ENCODE measurements around the gene ZNF195.
A peak's percentile ranks its signal among the peaks of the same experiment; 100 is the strongest.
"Not testable (repeated sequence)": the region's sequence is repeated elsewhere in the genome, so short reads cannot be mapped to it uniquely, and the experiment has no call there.

ZNF195 gene

DNA sequence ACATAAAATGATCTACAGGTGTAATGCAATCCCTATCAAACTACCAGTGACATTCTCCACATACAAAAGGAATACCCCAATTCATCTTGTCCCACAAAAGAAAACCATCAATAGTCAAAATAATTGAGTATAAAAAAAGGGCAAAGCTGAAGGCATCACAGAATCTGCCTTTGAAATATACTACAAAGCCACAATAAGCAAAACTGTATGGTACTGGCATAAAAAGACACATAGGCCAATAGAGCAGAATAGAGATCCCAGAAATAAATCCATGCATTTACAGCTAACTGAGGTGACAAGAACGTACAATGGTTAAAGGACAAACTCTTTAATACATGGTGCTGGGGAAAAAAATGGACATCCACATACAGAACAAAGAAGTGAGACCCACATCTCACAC is 31.8 kb downstream of the ZNF195 start:
- no peak for DNase-seq (ENCODE audit: low read depth in 2 of 2)

DNA sequence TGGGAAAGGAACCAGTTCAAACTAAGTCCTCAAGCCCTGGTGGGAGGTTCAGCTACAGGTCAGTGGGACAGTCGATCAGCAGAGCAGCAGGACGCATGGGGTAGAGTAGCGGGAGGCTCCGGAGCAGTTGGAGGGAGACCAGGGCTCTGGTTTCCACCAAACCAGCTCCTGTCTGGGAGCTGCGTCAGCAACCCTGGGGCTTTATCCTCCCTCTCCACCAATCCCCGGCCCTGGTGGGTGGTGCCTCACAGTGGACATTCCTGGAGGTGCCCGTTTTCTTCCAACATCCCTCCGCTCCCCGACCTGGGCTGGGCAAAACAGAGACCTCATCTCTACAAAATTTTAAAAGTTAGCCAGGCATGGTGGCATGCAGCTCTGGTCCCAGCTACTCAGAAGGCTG is 32.4 kb downstream of the ZNF195 start:
- DNase-seq (ENCODE audit: low read depth in 2 of 2), result no peak

DNA sequence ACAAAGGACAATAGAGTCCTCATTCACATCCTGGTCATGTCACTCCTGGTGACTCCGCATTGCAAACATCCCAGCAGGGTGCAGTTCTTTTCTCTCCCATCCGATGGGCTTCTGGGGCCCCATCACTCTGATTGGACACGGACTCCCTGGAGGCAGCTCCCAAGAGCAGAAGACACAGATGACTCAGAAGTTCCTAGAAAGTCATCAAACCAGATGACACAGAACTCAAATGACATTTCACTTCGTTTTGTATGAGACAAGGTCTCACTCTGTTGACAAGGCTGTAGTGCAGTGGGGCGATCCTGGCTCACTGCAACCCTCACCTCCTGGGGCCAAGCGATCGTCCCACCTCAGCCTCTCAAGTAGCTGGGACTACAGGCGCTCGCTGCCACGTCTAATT is 33.2 kb downstream of the ZNF195 start:
- DNase-seq (ENCODE audit: low read depth in 2 of 2), result no peak

DNA sequence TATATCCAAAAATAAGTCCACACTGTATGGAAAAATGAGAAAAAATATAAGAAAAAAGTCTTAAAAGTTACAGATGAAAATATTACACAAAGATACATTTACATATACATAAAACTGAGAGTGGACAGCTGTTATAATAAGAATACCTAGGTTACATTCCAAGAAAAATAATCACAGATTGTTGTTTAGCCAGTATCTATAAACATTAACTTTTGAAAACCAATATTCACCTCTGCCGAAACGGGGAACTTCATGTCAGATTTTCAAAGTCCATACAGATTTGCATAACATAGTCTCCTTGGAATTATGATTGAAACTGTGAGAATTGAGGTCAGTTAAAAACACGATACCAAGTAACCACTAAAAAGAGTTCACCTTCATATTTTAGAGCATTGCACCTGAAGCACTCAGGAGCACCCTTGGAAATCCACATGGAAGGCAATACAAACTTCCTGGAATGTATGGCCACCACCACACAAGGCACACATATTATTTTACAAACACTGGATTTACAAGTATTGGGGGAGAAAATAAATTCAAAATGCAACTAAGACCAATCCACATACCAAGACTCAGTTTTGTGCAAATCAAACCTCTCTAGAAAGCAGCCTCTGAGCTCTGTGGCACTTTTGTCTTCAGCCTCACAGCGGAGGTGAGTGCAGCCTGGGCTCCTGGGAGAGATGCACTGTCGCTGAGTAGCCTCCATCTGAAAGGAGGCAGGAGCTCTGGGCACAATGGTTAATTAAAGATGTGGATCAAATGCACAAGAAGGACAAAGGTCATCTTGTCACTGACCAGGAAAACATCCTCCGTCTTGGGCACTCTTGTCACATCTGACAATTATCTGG is 34.4 kb downstream of the ZNF195 start:
- no peak for DNase-seq (ENCODE audit: low read depth in 2 of 2)

DNA sequence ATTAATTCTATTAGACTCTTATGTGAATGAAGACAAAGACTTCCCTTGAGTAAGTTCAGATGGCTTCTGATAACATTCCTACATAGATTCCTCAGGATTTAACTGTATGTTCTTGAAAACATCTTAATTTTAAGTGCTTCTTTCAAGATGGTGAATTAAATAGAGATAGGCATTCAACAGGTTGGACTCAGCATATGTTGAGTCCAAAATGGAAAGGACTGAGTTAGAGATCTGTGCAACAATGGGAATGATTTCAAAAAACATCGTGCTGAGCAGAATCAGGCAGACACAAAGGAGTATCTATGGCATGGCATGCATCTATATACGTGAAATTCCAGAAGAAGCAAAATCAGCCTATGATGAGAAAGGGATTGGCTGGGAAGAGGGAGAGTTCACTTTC is 36.2 kb downstream of the ZNF195 start:
- DNase-seq (ENCODE audit: low read depth in 2 of 2), result no peak

DNA sequence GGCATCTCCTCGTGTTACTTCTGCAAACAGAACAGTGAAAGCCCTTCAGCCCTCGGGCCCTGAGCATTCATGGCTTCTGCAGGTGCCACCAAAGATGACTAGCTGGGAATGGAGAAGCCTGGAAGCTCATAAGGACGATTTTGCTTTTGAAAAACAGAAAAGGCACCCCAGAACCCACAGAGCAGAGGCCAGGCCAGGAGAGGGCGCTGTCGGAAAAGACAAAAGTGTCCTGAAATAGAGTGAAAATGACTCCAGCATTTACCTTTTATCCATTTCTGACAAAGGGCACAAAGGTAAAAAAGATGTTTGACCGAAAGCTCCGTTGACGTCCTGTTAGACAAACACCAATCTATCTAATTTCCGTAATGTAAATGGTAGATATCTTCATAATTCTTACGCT is 37.6 kb downstream of the ZNF195 start:
- no peak for DNase-seq (ENCODE audit: low read depth in 2 of 2)

DNA sequence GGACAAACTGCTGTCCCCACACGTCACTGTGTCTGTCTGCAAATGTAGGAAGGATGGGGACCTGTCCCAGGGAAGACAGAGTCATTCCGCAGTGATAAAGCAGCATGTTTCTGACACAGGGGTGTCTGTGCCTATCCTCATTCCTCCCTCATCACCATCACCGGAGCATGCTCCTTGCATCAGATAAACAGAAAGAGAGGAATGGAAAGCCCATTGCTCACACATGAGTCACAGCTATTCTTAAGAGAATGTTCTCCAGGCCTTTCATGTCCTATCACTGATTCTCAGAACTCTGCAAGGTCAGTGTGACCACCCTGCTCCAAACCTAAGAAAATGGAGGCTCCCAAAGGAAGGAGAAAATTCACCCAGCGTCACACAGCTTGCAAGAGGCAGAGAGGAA is 38.9 kb downstream of the ZNF195 start:
- DNase-seq (ENCODE audit: low read depth in 2 of 2), result peak; percentile 30 to 43

DNA sequence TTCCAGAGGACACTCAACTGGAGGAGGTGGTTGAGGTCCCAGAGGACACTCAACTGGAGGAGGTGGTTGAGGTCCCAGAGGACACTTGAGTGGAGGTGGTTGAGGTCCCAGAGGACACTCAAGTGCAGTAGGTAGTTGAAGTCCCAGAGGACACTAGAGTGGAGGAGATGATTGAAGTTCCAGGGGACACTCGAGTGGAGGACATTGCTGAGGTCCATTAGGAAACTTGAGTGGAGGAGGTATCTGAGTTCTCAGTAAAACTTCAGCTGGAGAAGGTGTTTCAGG is 39.7 kb downstream of the ZNF195 start:
- no peak for DNase-seq (ENCODE audit: low read depth in 2 of 2)

DNA sequence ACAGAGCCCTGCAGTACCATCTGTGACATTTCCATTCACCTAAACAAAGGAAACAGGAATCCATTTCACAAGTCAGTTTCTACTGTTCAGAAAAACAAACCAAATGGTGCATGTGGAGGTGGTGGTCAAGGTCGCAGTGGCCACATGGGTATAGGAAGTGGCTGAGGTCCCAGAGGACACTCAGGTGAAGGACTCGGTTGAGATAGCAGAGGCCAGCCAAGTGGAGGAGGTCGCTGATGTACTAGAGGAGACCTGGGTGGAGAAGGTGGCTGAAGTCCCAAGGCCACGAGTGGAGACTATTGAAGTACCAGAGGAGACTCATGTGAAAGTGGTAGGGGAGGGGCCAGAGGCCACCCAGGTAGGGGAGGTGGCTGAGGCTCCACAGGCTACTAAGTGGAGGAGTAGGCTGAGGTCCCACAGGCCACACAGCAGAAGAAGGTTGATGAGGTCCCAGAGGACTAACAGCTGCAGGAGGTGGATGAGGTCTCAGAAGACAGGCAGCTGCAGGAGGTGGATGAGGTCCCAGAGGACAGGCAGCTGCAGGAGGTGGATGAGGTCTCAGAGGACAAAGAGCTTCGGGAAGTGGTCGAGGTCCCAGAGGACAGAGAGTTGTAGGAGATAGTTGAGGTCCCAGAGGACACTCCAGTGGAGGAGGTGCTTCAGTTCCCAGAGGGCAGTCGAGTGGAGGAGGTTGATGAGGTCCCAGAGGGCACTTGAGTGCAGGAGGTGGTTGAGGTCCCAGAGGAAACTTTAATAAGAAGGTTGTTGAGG is 40.2 kb downstream of the ZNF195 start:
- DNase-seq (ENCODE audit: low read depth in 2 of 2), result no peak

DNA sequence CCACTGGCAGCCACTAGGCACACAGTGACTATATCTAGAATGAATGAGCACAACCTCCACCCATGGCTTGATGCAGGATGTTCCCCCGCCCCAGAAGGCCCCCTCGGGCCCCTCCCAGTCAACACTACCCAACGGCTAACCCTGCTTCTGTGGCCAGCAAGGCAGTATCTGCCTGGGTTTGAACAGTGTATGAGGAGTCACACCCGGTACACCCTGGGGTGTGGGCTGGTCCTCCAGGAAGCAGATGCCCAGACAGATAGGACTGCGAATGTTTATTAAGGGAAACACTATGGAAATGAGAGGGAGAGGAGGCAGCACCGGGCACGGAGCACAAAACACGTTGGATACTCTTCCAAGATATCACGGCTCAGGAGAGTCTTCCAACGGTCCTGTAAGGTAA is 42.5 kb downstream of the ZNF195 start:
- DNase-seq (ENCODE audit: low read depth in 2 of 2), result not testable (repeated sequence)

DNA sequence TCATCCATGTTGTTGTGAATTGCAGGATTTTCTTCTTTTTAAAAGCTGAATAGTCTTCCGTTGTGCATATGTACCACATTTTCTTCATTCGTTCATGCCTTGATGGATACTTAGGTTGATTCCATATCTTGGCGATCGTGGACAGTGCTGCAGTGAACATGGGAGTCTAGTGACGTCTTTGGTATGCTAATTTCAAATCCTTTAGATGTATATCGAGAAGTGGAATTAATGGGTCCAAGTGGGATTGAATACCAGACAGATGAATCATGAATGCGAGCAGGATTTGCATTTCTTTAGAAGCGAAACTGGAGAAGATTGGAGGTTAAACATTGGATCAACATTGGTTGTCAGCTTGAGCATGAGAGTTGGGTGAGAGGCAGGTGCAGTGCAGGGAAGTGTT is 45.8 kb downstream of the ZNF195 start:
- not testable (repeated sequence) for DNase-seq (ENCODE audit: low read depth in 2 of 2)

DNA sequence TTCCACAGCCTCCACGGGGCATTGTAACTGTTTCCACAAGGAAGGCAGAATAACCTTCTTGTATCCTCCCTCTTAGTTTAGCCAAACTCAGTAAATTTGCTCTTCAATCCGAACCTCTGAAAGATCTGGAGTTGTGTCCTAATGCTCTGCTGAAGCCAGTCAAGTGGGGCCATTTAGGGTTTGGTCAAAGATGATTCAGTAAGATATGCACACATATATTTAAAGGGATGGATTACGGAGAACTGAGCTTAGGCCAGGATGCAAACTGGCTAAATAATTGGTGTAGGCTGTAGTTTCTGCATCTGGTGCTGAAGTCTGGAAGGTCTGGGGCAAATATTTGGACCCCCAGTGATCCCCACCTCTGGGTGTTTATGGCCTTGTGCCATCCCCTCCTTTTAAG is 47.9 kb downstream of the ZNF195 start:
- DNase-seq (ENCODE audit: low read depth in 2 of 2), result not testable (repeated sequence)

DNA sequence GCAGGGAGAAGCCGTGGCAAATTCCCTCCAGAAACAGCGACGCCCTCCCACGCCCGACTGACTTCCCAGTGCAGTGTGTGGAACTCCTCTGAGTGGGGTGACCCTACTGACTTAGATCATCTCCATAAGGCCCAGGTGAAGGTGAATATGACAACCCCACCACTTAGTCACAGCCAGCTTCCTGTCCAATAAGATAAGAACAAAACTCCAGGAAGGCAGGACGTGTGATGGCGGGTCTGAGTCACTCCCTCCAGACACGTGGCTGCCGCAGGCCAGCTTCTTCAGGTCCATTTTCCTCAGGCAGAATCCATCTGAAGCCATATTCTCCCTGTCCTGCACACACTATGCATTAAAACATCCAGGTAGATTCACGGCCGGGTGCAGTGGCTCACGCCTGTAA is 48.9 kb downstream of the ZNF195 start:
- not testable (repeated sequence) for DNase-seq (ENCODE audit: low read depth in 2 of 2)

DNA sequence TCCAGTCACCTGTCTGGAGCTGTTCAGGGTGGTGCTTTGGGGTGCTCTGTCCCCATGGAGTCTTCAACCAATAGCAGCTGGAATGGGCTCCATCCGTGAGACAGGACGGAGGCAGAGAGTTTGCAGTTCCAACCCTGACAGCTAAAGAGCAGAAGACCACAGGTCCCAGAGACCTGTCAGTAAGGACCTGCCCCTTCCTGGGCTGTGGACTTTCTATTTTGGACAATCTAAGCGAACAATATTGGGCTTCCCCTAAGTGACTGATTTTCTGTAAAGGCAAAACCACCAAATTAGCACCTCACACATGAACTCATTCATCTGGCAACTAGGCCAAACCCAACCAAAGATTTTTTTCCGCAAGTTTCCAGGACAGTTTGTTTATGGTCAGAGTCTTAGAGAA is 50.4 kb downstream of the ZNF195 start:
- not testable (repeated sequence) for DNase-seq (ENCODE audit: low read depth in 2 of 2)

DNA sequence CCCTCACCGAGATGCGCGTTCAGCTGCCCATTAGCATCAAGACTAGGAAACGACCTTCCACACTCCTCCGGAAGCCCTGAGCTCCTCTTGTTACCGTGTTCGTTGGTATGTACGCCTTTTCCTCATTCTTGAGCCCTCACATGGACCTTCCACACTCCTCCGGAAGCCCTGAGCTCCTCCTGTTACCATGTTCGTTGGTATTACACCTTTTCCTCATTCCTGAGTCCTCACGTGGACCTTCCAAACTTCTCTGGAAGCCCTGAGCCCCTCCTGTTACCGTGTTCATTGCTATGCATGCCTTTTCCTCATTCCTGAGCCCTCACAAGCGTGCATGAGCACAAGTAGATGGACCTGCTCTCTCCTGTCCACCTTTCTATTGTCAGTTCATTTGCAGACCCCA is 52.5 kb downstream of the ZNF195 start:
- DNase-seq (ENCODE audit: low read depth in 2 of 2), result not testable (repeated sequence)

DNA sequence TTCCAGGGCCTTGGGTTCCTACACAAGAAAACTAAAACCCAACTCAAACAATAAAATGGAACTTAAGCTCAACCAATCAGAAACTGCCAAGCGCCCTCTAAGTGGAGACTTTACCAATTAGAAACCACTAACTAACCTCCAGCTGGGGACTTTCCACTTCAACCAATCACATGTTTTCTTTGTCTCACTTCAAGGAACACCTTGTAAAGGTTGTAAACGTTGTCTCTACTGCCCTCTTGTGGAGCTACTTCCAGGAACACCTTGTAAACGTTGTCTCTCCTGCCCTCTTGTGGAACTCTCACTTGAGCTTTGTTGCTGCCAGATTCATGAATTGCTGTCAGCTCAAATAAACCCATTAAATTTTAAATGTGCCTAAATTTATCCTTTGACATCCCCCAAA is 54.2 kb downstream of the ZNF195 start:
- not testable (repeated sequence) for DNase-seq (ENCODE audit: low read depth in 2 of 2)

Data from fibroblast of skin of left quadriceps (primary cell).